PC-9 (cell line): ENCODE data around the gene NR1I2. TPM values are rescaled to one million over a fixed set of nuclear protein-coding genes. Genes with fewer than 3 reads are reported as not detected.

Experiments used
- BruUV-seq: library from RNA; stranded (reverse); fragments of 400-500 nt; replicated peaks from 2 replicates; lab custom pipeline; 2021; lab: Mats Ljungman, UMichigan
- CTCF ChIA-PET: fragments of 300-600 bp; sonication (Branson Sonifier 250); formaldehyde crosslinking; loops from one replicate; lab custom pipeline; 2022; ENCODE audit warnings: antibody characterized with exemption; lab: Charles Lee
- POLR2A ChIA-PET: fragments of 300-600 bp; sonication (Branson Sonifier 250); formaldehyde crosslinking; loops from one replicate; lab custom pipeline; 2022; ENCODE audit warnings: antibody characterized with exemption; ENCODE audit not compliant: unreplicated experiment; lab: Charles Lee
- DNase-seq, 2 experiments: peaks; one replicate each; pipeline versions ENCODE4 v3.0.0 to v3.0.0-alpha.2; 2015 to 2022; ENCODE audit warnings: mixed read lengths in 1 of 2
- H2AFZ ChIP-seq: fragments of 200-600 bp; sonication (generic); 2 replicates; pipeline ENCODE4 v1.8.1; 2017; ENCODE audit warnings: antibody characterized with exemption
- H3F3A ChIP-seq: fragments of 200-600 bp; sonication (generic); 2 replicates; pipeline ENCODE4 v1.8.1; 2017; ENCODE audit warnings: antibody characterized with exemption, mild to moderate bottlenecking, low read depth; ENCODE audit not compliant: insufficient read depth
- H3K27ac ChIP-seq: fragments of 200-600 bp; sonication (generic); 2 replicates; pipeline ENCODE4 v1.6.1; 2016; ENCODE audit warnings: mixed run types
- H3K27me3 ChIP-seq: fragments of 200-600 bp; sonication (generic); 2 replicates; pipeline ENCODE4 v1.6.1; 2016; ENCODE audit warnings: low read depth, mixed run types; ENCODE audit not compliant: insufficient read depth
- H3K36me3 ChIP-seq: fragments of 200-600 bp; sonication (generic); 2 replicates; pipeline ENCODE4 v1.6.1; 2016; ENCODE audit warnings: low read depth, mixed run types
- H3K4me1 ChIP-seq: fragments of 200-600 bp; sonication (generic); replicated peaks from 2 replicates; pipeline ENCODE4 v1.6.1; 2016; ENCODE audit warnings: mixed run types; ENCODE audit not compliant: insufficient read depth
- H3K4me2 ChIP-seq: fragments of 200-600 bp; sonication (generic); 2 replicates; pipeline ENCODE4 v1.6.1; 2017; ENCODE audit warnings: mixed run types
- H3K4me3 ChIP-seq: fragments of 200-600 bp; sonication (generic); 2 replicates; pipeline ENCODE4 v1.6.1; 2016; ENCODE audit warnings: mixed run types
- H3K79me2 ChIP-seq: fragments of 200-600 bp; sonication (generic); 2 replicates; pipeline ENCODE4 v1.6.1; 2017; ENCODE audit warnings: low read depth, mixed run types
- H3K9me2 ChIP-seq: fragments of 200-600 bp; sonication (generic); 2 replicates; pipeline ENCODE4 v1.8.1; 2017; ENCODE audit warnings: mild to moderate bottlenecking; ENCODE audit not compliant: insufficient read depth
- H3K9me3 ChIP-seq: fragments of 200-600 bp; sonication (generic); 2 replicates; pipeline ENCODE4 v1.8.1; 2016; ENCODE audit warnings: low read depth; ENCODE audit not compliant: insufficient read depth
- H4K20me1 ChIP-seq: fragments of 200-600 bp; sonication (generic); 2 replicates; pipeline ENCODE4 v1.8.1; 2017; ENCODE audit not compliant: insufficient read depth
- EZH2 ChIP-seq: fragments of 200-600 bp; sonication (generic); IDR thresholded peaks from 2 replicates; pipeline ENCODE4 v1.8.0; 2017; ENCODE audit warnings: antibody characterized with exemption, low read depth
- intact Hi-C: fragments of 100-400 bp; cut with micrococcal nuclease; formaldehyde crosslinking; loops from one replicate; pipeline ENCODE4 v1.10.0; 2022; ENCODE audit not compliant: unreplicated experiment
- total RNA-seq: library from RNA; stranded (reverse); gene quantifications from 2 replicates; pipeline ENCODE4 v1.2.3, GENCODE V29; 2021
- TF ChIP-seq, protein P1 (sequence below): fragments of 200-600 bp; sonication (generic); conservative IDR thresholded peaks from 2 replicates; pipeline ENCODE4 v1.6.1; 2017; ENCODE audit warnings: mixed run types, antibody characterized with exemption, mild to moderate bottlenecking, moderate library complexity

Gene NR1I2
- total RNA-seq, 1 experiment from 2014 or later: not detected

DNA sequence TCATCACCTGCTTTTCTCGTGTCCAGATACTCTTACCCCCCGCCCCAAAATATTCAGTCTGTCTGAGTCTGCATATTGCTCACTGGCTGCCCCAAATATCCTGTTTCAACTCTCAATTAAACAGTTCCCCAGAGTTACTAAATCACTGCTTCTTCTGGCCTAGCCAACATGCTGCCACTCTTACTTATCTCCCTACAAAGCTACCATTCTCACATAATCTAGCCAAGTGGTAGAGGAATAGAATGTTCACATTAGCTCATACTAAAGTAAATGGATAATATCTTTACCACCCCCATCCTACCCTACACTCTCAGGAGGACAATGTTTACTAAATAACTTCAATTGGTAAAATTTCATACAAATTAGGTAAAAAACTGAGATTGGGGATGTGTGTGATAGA lies 77.8 kb downstream of the NR1I2 start:
- no peak overlapping the region for H3K4me3 ChIP-seq
- ChIA-PET CTCF (no interaction called here), POLR2A (no interaction called here)
- no peaks in the 10 kb centered on the region for H3K4me1 ChIP-seq
- H2AFZ ChIP-seq: no peak overlapping the region
- H4K20me1 ChIP-seq: no peaks in the 10 kb centered on the region; the same call in 1 of the 2 replicates
- H3K36me3 ChIP-seq: peaks cover 28% of the 10 kb centered on the region
- TF ChIP-seq EZH2: no peak
- TF ChIP-seq, protein P1, sequence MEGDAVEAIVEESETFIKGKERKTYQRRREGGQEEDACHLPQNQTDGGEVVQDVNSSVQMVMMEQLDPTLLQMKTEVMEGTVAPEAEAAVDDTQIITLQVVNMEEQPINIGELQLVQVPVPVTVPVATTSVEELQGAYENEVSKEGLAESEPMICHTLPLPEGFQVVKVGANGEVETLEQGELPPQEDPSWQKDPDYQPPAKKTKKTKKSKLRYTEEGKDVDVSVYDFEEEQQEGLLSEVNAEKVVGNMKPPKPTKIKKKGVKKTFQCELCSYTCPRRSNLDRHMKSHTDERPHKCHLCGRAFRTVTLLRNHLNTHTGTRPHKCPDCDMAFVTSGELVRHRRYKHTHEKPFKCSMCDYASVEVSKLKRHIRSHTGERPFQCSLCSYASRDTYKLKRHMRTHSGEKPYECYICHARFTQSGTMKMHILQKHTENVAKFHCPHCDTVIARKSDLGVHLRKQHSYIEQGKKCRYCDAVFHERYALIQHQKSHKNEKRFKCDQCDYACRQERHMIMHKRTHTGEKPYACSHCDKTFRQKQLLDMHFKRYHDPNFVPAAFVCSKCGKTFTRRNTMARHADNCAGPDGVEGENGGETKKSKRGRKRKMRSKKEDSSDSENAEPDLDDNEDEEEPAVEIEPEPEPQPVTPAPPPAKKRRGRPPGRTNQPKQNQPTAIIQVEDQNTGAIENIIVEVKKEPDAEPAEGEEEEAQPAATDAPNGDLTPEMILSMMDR: no peak
- no peaks in the 10 kb centered on the region for H3K9me3 ChIP-seq
- no peaks in the 10 kb centered on the region for H3K9me2 ChIP-seq
- no TSS peak for BruUV-seq
- H3F3A ChIP-seq: peaks cover 10% of the 10 kb centered on the region; the same call in 1 of the 2 replicates
- H3K27me3 ChIP-seq: no peaks in the 10 kb centered on the region
- H3K27ac ChIP-seq: no peak overlapping the region
- intact Hi-C loops: no loop called here
- DNase-seq: no peak
- H3K4me2 ChIP-seq: no peak overlapping the region
- H3K79me2 ChIP-seq: no peaks in the 10 kb centered on the region

DNA sequence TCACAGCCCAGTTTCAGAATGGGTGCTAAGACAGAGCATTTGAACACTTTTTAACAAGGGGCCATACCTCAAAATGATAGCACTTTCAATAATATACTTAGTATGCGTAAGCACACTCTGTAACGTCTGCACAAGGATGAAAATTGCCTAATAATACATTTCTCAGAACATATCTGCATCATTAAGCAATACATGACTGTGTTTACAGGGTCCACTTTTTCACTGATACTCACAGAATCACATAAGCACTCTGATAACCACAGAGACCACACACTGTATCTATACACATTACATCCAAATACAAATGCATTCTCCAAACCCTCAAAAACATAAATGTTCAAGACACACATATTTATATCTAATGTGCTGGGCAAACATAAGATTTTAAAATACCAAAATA lies 79.8 kb downstream of the NR1I2 start:
- Histone ChIP-seq H3K9me3 (no peaks in the 10 kb centered on the region), H2AFZ (no peak overlapping the region), H3K9me2 (no peaks in the 10 kb centered on the region), H3K4me3 (no peak overlapping the region), H3K27me3 (no peaks in the 10 kb centered on the region), H4K20me1 (no peaks in the 10 kb centered on the region; the same call in 1 of the 2 replicates), H3K79me2 (no peaks in the 10 kb centered on the region), H3K36me3 (peaks cover 33% of the 10 kb centered on the region), H3F3A (peaks cover 10% of the 10 kb centered on the region; the same call in 1 of the 2 replicates), H3K4me2 (no peak overlapping the region), H3K27ac (no peak overlapping the region), H3K4me1 (no peaks in the 10 kb centered on the region)
- no peak for DNase-seq
- no TSS peak for BruUV-seq
- ChIA-PET POLR2A (no interaction called here), CTCF (no interaction called here)
- TF ChIP-seq, protein P1: no peak
- TF ChIP-seq EZH2: no peak
- intact Hi-C loops: no loop called here

DNA sequence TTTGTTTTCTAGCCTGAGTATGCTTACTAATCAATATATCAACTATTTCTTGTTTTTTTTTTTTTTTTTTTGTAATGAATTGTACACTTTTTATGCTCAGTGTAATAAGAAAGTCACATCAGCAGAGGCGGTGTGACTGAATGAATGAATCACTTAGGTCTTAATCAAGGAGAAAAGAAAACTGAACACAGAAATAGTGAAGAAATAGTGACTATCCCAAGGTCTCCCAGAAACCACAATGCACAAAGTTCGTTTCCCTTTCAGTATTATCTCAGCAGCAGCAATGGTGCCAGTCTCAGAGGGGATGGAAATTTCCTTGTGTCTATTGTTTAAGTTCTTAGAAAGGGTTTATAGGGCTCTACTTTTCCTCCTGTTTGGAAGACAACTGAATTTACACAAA lies 80.7 kb downstream of the NR1I2 start:
- Histone ChIP-seq H3K4me1 (no peaks in the 10 kb centered on the region), H3F3A (peaks cover 10% of the 10 kb centered on the region; the same call in 1 of the 2 replicates), H3K36me3 (peaks cover 27% of the 10 kb centered on the region), H3K27me3 (no peaks in the 10 kb centered on the region), H3K9me3 (no peaks in the 10 kb centered on the region), H3K27ac (no peak overlapping the region), H3K79me2 (no peaks in the 10 kb centered on the region), H4K20me1 (no peaks in the 10 kb centered on the region; the same call in 1 of the 2 replicates), H2AFZ (no peak overlapping the region), H3K4me3 (no peak overlapping the region), H3K9me2 (no peaks in the 10 kb centered on the region), H3K4me2 (no peak overlapping the region)
- DNase-seq: no peak
- ChIA-PET CTCF (no interaction called here), POLR2A (no interaction called here)
- TF ChIP-seq EZH2: no peak
- TF ChIP-seq, protein P1: no peak
- BruUV-seq: no TSS peak
- intact Hi-C loops: no loop called here
